NCI-H748 treated with DMSO at 0.1 percent for 48 hours (cell line): Measurements from ENCODE around the gene RBM25.
"Not testable (repeated sequence)": the region's sequence is repeated elsewhere in the genome, so short reads cannot be mapped to it uniquely, and the experiment has no call there.

Experiments
- DNase-seq: peaks from one replicate; lab custom pipeline; 2025; lab: John Stamatoyannopoulos, UW

The RBM25 gene

DNA sequence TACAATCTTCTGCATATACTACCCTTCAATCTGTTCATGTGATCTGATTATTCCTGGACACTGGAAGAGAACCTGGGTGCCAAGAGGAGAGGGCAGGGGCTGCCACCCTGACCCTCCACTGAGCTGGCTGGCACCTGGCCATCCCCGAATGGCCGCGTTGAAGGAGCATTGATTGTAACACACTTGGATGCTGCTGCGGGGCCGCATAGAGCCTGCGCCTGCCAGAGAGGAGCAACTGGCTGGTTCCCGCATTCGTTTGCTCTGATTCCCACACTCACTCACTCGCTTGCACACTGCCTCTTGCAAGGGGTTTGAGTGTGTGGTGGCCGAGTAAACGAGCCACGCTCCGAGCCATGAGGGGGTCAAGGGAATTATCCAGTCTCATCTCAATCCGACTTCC lies 110.4 kb downstream of the RBM25 start:
- DNase-seq, result no peak

DNA sequence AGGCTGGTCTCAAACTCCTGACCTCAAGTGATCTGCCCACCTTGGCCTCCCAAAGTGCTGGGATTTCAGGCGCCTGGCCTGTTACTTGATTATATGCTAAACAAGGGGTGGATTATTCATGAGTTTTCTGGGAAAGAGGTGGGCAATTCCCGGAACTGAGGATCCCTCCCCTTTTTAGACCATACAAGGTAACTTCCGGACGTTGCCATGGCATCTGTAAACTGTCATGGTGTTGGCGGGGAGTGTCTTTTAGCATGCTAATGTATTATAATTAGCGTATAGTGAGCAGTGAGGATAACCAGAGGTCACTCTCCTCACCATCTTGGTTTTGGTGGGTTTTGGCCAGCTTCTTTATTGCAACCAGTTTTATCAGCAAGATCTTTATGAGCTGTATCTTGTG lies 111.5 kb downstream of the RBM25 start:
- DNase-seq, result not testable (repeated sequence)

DNA sequence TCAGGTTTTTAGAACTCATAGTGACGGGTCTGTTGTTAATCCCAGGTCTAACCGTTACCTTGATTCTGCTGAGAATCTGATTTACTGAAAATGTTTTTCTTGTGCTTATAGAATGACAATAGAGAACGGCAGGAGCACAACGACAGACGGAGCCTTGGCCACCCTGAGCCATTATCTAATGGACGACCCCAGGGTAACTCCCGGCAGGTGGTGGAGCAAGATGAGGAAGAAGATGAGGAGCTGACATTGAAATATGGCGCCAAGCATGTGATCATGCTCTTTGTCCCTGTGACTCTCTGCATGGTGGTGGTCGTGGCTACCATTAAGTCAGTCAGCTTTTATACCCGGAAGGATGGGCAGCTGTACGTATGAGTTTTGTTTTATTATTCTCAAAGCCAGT lies 112.4 kb downstream of the RBM25 start:
- DNase-seq, result no peak

DNA sequence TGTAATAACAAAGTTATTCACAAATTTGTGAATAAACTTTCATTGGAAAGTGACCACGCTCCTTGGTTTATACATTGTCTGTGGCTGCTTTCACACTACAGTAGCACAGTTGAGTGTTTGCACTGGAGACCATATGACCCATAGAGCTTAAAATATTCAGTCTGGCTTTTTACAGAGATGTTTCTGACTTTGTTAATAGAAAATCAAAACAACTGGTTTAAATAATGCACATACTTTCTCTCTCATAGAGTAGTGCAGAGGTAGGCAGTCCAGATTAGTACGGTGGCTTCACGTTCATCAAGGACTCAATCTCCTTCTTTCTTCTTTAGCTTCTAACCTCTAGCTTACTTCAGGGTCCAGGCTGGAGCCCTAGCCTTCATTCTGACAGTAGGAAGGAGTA lies 114.2 kb downstream of the RBM25 start:
- no peak for DNase-seq

DNA sequence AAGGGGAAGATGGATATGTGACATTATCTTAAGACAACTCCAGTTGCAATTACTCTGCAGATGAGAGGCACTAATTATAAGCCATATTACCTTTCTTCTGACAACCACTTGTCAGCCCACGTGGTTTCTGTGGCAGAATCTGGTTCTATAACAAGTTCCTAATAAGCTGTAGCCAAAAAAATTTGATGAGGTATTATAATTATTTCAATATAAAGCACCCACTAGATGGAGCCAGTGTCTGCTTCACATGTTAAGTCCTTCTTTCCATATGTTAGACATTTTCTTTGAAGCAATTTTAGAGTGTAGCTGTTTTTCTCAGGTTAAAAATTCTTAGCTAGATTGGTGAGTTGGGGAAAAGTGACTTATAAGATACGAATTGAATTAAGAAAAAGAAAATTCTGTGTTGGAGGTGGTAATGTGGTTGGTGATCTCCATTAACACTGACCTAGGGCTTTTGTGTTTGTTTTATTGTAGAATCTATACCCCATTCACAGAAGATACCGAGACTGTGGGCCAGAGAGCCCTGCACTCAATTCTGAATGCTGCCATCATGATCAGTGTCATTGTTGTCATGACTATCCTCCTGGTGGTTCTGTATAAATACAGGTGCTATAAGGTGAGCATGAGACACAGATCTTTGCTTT lies 114.9 kb downstream of the RBM25 start:
- DNase-seq, result no peak
